GM20431 (cell line): ENCODE data around the gene POLR1C.
"Not testable (repeated sequence)": the region's sequence is repeated elsewhere in the genome, so short reads cannot be mapped to it uniquely, and the experiment has no call there.

Experiments
- in situ Hi-C: fragments of 300-500 bp; cut with MseI, MboI; formaldehyde crosslinking; loops from one replicate; pipeline ENCODE4 v1.15.0; 2020; ENCODE audit warnings: low sequenced_read_pairs; ENCODE audit not compliant: unreplicated experiment

The POLR1C gene

GRCh38 chr6:43544461-43544860 is 27.6 kb downstream of the POLR1C start:
- in situ Hi-C loops, result no loop called here

- in situ Hi-C loops, result no loop called here
Observed at GRCh38 chr6:43547222-43547621, 30.3 kb downstream of the POLR1C start.

DNA sequence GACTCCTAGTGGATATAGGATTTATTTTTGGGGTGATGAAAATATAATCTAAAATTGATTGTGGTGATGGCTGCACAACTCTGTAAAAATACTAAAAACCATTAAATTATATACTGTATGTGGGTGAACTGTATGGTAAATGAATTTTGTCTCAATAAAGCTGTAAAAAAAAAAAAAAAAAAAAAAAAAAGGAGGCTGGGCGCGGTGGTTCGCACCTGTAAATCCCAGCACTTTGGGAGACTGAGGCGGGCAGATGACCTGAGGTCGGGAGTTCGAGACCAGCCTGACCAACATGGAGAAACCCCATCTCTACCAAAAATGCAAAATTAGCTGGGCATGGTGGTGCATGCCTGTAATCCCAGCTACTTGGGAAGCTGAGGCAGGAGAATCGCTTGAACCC is 40.7 kb downstream of the POLR1C start:
- in situ Hi-C loops, result not testable (repeated sequence)

DNA sequence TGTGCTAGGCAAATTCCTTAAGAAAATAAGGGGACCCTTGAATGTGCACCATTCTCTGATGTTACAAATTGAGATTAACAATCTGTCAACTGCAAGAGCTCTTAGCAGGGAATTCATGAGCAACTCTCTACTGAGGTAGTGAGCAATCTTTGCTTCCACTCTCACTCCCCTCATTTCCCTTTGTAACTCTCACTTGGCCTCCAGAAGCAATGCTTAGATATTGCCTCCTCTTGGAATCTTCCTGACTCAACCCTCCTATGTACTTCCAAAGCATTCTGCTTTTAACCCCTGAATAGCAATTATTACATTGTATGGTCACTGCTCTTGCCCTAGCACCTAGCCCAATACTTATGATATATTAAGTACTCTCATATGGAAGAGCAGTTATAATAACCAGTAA is 42.4 kb downstream of the POLR1C start:
- in situ Hi-C loops, result no loop called here

- in situ Hi-C loops, result no loop called here
Observed at GRCh38 chr6:43570876-43571441, 54.1 kb downstream of the POLR1C start.
